Measurements from ENCODE around the gene GOLGA8B. TPM values are rescaled to one million over a fixed set of nuclear protein-coding genes. Genes with fewer than 3 reads are reported as not detected.
A peak's percentile ranks its signal among the peaks of the same experiment; 100 is the strongest.

The GOLGA8B gene
- total and polyA plus RNA-seq, 2 of the 8 experiments (the other 6 are each of a cell fraction or from before 2014, with no cell fraction given), result 14.1 to 23.3 TPM

GRCh38 chr15:34582461-34583371, 735 bp downstream of the GOLGA8B start:
- Histone ChIP-seq H3K79me2 (ENCODE audit: control insufficient read depth in 1 of 2, insufficient read depth in 2 of 2, low read length in 2 of 2) (peaks cover 0 to 14% of the 10 kb centered on the region in 2 experiments; a peak in 2 of 4 replicates), H3K4ac (replicated peaks; ENCODE audit: insufficient read length, low read depth, low read length) (no peak overlapping the region), H2BK5ac (ENCODE audit: low read depth, low read length) (no peak overlapping the region), H3K9ac (replicated peaks in 1 of 4; ENCODE audit: extremely low read depth in 1 of 4, low read depth in 3 of 4, low read length in 3 of 4) (peak overlapping the region in 1 of 4 experiments; percentile 15; a peak in 1 of 7 replicates), H3K4me2 (ENCODE audit: insufficient read depth in 1 of 2, low read depth in 2 of 2, low read length in 2 of 2) (peak overlapping the region; percentile 87 to 92), H3K4me1 (replicated peaks in 1 of 4; ENCODE audit: control insufficient read depth in 3 of 4, insufficient read depth in 4 of 4, low read length in 3 of 4) (peaks cover 0 to 5% (median 4%) of the 10 kb centered on the region in 4 experiments; a peak in 5 of 7 replicates), H3K18ac (ENCODE audit: extremely low read depth, low read length) (no peak overlapping the region), H3K23me2 (ENCODE audit: low read depth, low read length) (peaks cover 5% of the 10 kb centered on the region; the same call in 1 of the 2 replicates), H3K23ac (ENCODE audit: insufficient read length) (no peak overlapping the region), H3K36me3 (ENCODE audit: control insufficient read depth in 2 of 4, insufficient read depth in 4 of 4, low read length in 3 of 4) (no peaks in the 10 kb centered on the region), H3K9me3 (ENCODE audit: insufficient read depth in 2 of 2, low read depth in 1 of 2, low read length in 1 of 2) (no peaks in the 10 kb centered on the region), H4K20me1 (replicated peaks in 1 of 2; ENCODE audit: control insufficient read depth in 1 of 2, insufficient read depth in 2 of 2, low read length in 2 of 2) (peaks cover 0 to 2% of the 10 kb centered on the region in 2 experiments), H3K4me3 (ENCODE audit: extremely low read depth in 1 of 4, insufficient read depth in 2 of 4, low read depth in 3 of 4, low read length in 4 of 4) (peak overlapping the region; percentile 58 to 75 (median 63)), H3K14ac (ENCODE audit: insufficient read length) (no peak overlapping the region), H2BK15ac (ENCODE audit: low read length) (no peak overlapping the region), H3K27ac (ENCODE audit: low read depth, low read length) (no peak overlapping the region), H4K91ac (replicated peaks; ENCODE audit: insufficient read length, low read length) (no peak overlapping the region), H2BK20ac (ENCODE audit: low read length) (no peak overlapping the region), H3K79me1 (ENCODE audit: low read depth, low read length) (no peaks in the 10 kb centered on the region), H2BK120ac (replicated peaks; ENCODE audit: low read depth, low read length) (no peak overlapping the region), H4K5ac (ENCODE audit: insufficient read length, low read depth, low read length) (no peak overlapping the region), H4K8ac (ENCODE audit: extremely low read depth, insufficient read depth, low read length) (no peak overlapping the region), H2AK5ac (ENCODE audit: low read depth, low read length) (no peak overlapping the region), H3K56ac (replicated peaks; ENCODE audit: insufficient read length, low read depth, low read length) (no peak overlapping the region), H2BK12ac (ENCODE audit: low read depth, low read length) (no peak overlapping the region), H3K27me3 (replicated peaks in 1 of 4; ENCODE audit: control insufficient read depth in 3 of 4, extremely low read depth in 1 of 4, insufficient read depth in 3 of 4, low read length in 3 of 4) (peaks cover 0 to 17% (median 15%) of the 10 kb centered on the region in 4 experiments; a peak in 6 of 7 replicates), H2AFZ (ENCODE audit: low read length) (no peak overlapping the region)
- POLR2A ChIA-PET (ENCODE audit: partially characterized antibody), result interaction anchor here (0.9 kb wide), 1 partner anchor 8 kb away, joined by 3 read pairs; no protein-coding TSS in a partner anchor
- FAIRE-seq (no peak), DNase-seq (ENCODE audit: low read depth in 1 of 2, low spot score in 2 of 2) (peak in 1 of 2 experiments; percentile 61)
- TF ChIP-seq EZH2 (IDR thresholded peaks at IDR 0.05; ENCODE audit: low read depth, low read length, severe bottlenecking) (peak; percentile 1), CEBPB (IDR thresholded peaks at IDR 0.05; ENCODE audit: low read depth, low read length) (no peak), E2F6 (IDR thresholded peaks at IDR 0.05) (0 out of 2 replicates have a peak, but pooled peaks have one; percentile 13), BCL11A (IDR thresholded peaks at IDR 0.05; ENCODE audit: low read depth in 2 of 2, low read length in 2 of 2) (no peak), SIN3A (conservative IDR thresholded peaks at IDR 0.05 in 1 of 2, IDR thresholded peaks at IDR 0.05 in 1 of 2; ENCODE audit: low read depth in 1 of 2, low read length in 2 of 2) (no peak), CREB1 (IDR thresholded peaks at IDR 0.05) (0 out of 2 replicates have a peak, but pooled peaks have one; percentile 12)
- CTCF ChIA-PET (ENCODE audit: partially characterized antibody), result interaction anchor here (1.1 to 1.9 kb wide), 2 partner anchors 67 to 473 kb away, joined by 3 to 5 read pairs; no protein-coding TSS in a partner anchor
- WGBS, 2 experiments (ENCODE audit: extremely low coverage in 1 of 2, insufficient coverage in 1 of 2, insufficient read length in 1 of 2, insufficient replicate concordance in 2 of 2, low coverage in 1 of 2, low lambda C conversion rate in 2 of 2, missing lambda C conversion rate in 1 of 2), result 8% methylated on average over 58 of the region's 70 CpGs; no CpG with 5 or more reads in 1 of the 2 experiments
